ENCODE data around the gene GPHA2.
A peak's percentile ranks its signal among the peaks of the same experiment; 100 is the strongest.

The GPHA2 gene

DNA sequence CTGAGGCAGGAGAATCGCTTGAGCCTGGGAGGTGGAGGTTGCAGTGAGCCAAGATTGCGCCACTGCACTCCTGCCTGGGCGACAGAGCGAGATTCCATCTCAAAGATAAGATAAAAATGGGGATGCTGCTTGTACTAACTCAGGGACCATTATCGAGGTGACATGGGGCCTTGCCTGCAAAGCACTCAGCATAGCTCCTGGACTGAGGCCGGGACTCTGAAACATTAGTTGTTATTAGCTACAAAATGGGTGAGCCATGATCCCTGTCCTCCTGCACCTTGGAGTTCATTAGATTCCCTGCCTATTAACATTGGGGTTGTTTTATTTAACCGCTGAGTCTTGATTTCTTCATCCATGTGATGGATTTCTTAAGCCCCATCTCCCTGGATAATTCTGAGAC, 6.1 kb downstream of the GPHA2 start:
- DNase-seq, result no peak

DNA sequence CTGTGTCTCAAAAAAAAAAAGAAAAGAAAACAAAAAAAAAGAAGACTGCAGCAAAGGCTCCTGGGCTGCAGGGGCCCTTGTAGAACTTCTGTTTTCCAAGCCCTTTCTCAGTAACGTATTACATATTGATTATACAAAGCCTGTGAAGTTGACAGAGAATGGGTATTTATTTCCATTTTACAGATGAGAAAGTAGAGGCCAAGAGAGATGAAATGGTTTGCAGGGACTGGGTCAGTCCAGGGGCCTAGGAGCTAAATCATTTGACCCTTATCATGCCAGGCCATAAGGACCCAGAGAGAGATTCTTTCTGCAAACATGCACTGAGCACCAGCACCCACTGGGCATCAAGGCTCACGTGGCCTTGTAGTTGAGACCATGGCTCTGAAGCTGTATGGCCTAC, 6.7 kb downstream of the GPHA2 start:
- DNase-seq, result no peak

DNA sequence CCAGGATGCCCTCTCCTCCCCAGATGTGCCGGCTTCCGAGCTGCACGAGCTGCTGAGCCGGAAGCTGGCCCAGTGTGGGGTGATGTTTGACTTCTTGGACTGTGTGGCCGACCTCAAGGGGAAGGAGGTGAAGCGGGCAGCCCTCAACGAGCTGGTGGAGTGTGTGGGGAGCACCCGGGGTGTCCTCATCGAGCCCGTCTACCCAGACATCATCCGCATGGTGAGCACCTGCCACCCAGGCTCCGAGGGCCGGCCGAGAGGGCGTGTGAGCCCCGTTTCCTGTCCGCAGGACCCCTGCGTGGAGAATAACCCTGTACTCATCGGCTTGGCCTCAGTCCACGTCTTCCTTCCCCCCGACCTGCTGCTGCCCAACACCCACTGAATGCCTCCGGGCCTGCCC, 9.0 kb downstream of the GPHA2 start:
- DNase-seq, result no peak

DNA sequence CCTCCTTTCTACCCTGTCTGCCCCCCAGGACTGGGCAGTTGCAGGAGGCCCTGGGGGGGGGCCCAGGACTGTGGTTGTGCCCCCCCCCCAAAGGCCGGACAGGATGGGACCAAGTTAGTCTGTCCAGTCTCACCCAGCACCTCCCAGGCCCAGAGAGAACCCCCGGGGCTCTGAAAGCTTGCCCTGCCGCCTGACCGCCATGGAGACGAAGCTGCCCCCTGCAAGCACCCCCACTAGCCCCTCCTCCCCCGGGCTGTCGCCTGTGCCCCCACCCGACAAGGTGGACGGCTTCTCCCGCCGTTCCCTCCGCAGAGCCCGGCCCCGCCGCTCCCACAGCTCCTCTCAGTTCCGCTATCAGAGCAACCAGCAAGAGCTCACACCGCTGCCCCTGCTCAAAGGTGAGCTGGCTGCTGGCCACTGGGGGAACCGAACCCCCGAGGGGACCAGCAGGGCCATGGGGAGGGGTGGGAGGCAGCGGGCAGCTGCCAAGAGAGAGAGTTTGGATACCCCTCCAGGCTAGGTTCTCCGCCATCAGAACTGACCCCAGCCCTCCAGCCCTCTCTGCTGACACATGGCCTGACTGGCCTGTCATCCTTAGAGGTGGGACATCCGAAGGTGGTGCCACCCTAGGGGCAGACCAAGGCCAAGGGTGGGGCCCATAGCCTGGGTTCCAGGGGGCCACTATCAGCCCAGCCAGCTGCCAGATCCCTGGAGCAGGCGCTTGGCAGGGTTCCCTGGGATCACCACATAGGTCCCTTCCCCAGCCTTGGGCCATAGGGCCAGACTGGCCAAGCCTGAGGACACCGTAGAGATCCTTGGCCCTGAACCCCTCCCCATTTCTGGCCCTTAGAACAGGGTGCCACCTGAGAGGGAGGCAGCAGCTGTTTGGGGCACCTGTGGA, 9.9 kb downstream of the GPHA2 start:
- DNase-seq, result no peak

DNA sequence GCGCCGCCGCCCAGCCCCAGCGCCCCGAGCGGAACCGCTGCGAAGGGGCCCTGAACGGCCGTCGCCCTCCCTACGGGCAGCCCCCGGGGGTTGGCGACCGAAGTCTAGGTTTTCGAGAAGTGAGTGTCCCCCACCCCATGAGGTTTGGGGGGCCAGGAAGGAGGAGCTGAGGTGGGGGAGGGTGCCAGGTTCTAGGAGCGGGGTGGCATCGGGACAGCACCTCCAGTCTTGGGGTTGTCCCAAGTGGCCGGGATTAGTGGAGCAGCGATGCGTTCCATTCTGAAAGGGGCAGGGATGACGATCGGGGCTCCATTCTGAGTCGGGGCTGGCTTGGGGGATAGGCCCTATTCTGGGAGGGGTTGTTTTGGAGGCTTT, 10.8 kb downstream of the GPHA2 start:
- DNase-seq, result no peak

DNA sequence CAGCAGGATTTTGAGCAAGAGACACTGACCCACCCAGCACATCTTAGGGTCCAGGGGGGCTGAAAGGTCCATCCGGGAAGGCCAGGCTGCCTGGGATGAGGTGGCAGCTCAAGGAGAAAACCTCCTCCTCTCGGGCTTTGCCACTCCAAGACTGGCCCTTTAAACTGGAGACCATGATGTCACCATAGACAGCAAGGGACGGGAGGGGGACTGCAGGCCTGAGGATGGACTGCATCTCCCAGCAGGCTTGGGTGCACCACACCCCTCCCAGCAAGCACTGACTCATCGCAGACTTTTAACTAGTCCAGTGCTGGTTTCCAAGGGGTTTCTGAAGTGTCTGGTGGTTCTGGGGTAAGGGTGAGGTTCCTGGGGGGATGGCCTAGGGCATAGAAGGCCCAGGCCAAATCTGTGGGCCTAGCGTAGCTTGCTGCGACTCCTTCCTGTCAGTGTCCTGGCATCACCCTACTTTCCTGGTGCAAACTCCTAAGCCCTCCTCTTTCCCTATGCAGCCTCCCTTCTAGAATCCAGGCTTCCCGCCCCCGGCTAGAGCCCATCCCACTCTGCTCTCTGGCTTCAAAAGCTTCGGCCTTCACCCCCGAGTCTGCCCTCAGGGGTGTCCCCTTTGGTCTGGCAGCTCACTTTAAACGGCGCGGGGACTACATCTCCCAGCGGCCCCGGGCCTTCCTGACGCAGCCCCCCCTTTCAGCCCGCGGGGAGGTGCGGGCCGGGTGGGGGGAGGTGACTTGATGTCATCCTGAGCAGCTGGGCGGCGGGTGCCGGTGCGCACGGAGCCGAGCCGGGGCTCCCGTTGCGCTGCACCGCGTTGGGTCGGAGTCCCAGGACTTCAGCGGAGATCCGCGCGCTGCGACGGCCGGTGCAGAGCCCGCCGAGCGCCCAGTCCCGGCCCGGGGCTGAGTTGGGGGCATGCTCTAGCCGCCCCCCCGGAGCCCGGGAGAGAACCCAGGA, 11.5 kb downstream of the GPHA2 start, which contains the start of gene PPP2R5B:
Gene PPP2R5B, plus strand, starts transcription at position 746 of the 966 bp plus-strand sequence. CDS start 1,046 bp downstream, outside the sequence.
- DNase-seq, result peak; percentile 94

DNA sequence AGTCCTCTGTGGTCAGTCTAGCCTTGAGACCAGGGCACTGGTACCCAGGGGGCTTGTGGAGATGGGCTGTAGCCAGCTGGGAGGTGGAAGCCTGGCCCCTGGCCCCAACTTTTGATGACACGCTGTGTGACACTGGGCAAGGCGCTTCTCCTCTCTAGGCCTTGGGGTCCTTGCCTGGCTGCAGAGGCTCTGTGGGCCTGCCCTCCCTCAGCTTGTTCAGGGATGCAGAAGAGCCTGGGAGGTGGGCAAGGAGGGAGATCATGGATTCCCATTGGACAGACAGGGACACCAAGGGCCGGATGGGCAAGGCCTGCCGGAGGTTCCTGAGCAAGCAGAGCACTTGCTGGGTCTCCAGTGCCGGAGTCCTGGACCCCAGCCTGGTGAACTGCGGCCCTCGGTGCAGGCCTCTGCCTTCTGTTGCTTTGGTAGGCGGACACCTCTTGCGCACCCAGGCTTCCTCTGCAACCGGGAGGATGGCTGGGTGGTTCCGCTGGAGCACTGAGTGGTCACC, 12.5 kb downstream of the GPHA2 start:
- no peak for DNase-seq

DNA sequence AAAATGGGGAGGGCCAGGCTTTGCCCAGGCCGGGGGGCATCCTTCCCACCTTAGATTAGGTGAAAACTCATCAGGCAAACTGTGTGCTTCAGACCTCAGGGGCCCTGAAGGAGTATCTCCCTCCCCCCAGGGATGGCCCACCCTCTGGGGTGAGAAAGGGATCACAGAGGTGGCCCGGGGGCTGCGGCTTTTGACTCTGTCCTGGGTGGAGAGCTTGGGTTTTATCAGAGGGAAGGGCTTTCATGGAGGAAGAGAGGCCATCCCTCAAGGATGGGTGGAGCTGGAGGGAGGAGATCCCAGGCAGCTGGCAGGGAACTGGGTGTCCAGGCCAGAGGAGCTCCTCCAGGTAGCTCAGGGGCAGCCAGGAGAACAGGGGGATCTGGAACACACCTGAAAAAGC, 14.3 kb downstream of the GPHA2 start:
- DNase-seq, result no peak

DNA sequence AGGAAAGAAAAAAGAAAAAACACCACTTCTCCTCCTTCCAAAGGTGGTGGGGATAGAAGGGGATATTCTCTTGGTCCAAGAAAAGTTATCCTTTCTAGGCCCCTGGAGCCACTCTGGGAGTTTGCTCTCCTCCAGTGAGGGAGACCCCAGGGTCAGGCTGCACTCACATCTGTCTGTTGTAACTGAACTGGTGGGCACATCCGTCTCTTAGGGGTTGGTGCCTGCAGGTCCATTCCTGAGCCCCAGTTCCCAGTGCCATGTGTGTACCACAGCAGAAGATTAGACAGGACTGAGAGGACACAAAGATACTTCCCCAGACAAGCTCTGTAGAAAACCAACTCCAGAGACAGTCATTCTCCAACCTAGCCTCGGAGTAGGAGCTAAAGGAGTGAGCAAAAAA, 15.6 kb downstream of the GPHA2 start:
- no peak for DNase-seq

DNA sequence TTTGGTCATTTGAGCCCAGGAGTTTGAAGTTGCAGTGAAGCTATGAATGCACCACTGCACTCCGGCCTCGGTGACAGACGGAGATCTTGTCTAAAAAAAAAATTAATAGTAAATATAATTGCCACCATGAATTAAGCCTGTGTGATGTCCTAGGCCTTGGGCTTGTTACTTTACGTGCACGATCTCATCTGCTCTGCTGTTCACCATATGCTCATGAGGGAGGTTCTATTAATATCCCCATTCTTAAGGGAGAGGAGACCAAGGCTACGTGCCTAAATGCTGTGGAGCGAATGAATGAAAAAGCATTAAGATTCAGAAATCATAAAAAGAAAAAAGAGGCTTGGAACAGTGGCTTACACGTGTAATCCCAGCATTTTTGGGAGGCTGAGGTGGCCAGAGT, 16.1 kb downstream of the GPHA2 start:
- no peak for DNase-seq

DNA sequence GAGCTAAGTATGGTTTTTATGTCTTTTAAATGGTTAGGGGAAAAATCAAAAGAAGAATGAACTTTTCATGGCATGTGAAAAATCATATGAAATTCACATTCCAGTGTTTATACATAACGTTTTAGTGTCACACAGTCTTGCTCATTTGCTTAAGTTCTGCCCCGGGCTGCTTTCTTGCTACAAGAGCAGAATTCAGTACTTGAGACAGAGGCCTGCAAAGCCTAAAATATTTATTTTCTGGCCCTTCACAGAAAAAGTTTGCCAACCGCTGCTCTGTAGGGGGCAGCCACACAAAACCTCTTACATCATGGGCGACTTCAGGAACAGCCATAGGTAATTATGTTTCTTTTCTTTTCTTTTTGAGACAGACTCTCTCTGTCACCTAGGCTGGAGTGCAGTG, 17.7 kb downstream of the GPHA2 start:
- no peak for DNase-seq

DNA sequence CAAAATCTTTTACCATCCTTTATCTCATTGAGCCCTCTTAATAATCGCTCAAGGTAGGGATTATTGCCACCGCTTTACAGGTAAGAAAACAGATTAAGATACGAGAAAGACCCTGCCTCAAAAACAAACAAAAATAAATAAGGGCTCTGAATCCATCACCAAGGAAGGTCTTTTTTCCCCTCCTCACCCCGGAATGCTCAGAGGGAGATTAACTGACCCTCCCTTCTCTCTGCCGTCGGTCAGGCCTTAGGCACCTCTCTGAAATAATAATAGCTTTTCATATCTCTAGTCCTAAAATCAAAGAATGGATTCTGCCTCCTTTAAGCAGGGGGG, 18.1 kb downstream of the GPHA2 start:
- DNase-seq, result no peak

DNA sequence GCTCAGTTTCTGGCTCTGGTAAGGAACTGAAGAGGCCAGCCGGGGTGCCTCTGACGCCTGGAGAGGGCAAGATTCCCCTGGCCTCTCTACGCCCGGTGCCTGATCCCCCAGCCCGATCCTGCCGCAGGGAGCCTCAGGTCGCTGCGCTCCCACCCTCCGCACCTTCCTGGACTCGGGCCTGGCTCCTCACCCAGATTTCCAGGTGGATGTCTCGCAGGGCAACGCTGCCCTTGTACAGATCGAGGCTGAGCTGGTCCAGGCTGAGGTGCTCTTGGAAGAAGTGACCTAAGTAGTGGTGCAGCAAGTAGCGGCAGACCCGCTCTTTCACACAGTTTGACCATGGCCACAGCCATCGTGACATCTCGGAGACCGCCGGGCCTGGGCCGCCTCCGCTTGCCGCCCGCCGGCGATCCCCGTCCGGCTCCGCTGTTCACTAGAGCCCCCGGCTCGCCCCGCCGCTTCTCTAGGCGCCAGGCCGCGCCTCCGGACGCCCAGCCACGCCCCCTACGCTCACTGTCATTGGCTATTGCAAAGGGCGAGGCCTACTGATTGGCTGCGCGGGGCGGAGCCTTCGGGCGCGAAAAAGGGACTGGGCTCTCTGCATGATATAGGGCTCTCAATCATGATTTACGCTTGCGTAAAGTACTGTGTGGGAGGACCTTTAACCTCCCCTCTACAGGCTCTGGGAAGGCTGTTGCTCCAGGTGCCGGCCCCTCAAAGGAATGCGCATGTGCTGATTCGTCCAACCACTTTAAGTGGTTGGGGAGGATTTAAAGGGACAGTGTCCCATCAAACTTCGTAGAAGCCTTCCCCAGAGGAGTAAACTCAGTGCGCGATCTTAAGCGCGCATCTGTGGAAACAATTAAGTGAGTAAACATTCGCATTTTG, 18.7 kb downstream of the GPHA2 start, which contains the start of gene ATG2A:
Gene ATG2A, minus strand, starts transcription at position 435 of the 888 bp plus-strand sequence. Its CDS starts 74 bp downstream, at position 361.
- DNase-seq, result peak; percentile 100

DNA sequence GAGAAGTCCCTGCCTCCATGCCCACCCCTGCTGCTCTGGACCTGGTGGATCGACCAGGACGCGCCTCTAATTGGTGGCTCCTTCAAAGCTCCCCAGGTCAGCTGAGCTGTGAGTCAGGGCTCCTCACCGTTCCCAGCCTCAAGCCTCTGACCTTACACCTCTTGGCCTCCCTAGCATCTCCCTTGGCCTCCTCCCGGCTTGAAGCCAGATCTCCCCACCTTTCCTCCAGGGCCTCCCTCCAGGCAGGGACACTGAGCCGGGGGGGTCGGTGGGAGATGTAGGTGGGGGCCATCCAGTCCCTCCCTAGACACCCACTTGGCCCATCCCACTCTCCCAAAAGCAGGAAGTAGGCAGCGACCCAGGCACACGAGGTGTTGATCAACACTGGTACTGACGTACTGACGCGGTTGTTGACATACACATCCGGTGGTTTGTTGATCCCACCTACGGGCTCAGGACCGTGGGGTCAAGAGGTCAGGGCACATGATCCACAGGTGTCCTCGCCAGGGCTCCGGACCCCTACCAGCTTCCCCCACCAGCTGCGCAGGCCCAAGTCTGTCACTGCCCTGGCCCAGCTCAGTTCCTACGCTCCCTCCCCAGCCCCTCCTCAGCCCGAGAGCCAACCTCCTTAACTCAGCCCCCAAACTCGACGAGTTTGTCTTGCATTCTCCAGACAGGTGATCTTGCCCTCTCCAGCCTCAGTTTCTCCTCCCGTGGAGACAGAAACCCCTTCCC, 19.5 kb downstream of the GPHA2 start:
- peak; percentile 47 for DNase-seq

DNA sequence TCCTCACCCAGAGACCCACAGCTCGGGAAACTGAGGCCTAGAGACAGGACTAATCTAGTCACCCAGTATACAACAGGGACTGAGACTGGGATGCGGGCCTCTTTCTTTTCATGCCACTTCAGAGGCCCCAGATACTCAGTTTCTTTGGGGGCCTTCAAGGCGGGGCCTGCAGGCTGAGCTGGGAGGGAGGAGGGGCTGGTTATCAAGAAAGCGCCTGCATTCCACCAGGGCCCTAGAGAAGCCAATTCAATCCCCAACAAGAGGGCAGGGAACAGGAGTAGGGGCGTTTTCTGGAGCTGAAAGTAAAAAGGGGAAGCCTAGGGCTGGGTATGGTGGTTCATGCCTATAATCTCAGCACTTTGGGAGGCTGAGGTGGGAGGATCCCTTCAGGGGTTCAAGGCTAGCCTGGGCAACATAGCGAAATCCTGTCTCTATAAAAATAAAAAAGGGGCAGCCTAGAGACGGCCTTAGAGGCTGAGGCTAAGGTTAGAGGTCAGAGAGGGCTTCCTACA, 20.3 kb downstream of the GPHA2 start:
- no peak for DNase-seq

DNA sequence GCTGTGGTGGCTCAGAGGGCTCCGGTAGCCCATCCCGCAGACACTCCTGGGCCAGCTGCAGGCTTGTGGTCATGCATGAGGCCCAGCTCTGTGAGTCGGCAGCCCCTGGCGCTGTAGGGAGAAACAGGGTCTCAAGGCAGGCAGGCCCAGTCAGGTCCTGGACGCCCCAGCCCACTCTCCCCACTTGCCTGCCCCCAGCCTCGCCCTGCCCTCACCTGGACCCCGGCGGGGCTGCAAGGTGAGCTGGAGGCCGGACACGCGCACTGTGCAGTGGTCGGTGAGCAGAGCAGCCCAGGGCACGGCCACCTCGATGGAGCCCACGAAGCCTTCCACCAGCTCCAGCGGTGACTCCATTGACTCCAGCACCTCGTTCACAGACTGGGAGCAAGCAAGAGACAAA, 21.6 kb downstream of the GPHA2 start:
- DNase-seq, result no peak

DNA sequence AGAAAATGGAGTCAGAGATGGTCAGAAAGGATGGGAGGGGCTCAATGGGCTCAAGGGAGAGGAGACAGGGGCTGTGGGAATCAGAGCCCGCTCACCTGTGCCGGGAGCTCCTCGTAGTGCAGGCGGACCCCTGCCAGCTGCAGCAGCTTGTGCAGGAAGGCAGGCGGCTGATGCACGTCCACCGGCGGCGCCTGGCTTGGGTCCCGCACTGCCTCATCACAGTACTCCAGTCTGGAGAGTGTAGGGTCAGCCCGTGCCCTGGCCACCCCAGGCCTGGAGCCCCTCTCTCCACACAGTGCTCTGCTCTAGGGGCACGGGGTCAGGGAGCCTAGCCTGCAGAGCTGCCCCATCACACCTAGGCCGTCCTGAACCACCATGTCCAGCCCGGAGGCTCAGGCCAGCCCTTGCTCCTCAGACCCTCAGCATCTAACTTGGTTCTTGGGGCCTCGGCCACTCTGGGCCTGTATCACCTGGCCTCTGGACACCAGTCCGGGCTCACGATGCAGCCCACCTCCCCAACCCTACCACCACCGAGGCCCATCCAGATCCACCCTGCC, 22.4 kb downstream of the GPHA2 start:
- no peak for DNase-seq

DNA sequence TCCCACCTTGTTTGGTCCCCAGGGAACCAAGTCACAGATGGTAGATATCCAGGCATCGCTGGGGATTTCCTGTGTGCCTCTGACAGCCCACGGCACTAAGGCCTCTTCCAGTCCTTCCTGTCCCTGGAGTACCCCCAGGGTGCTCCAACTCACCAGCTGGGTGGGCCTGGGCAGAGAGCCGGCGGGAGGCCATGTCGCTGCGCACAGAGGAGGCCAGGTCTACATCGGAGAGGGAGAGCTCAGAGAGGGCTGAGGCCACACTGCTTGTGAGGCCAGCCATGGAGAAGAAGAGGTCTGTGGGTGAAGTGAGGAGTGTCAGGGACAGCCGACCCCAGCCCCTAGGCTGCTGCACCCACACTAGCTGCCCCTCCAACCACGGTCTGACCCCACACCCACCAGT, 24.0 kb downstream of the GPHA2 start:
- DNase-seq, result no peak

DNA sequence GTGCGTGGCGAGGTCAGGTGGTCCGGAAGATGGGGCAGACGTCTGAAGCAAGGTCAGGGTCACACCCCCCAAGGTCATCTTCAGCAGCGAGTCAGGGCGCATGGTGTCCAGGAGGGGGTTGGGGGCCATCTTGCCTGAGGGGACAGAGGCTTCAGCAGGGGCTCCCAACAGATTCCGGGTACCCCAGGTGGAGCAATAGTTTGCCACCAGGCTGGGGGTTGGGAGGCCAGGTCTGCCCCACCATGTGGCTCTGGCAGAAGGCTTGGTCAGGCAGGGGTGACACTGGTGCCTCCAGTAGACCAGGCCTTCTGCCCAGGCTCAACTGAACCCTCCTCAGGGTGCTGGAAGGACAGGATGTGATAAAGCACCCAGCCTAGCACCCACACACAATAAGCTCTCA, 24.6 kb downstream of the GPHA2 start:
- no peak for DNase-seq

DNA sequence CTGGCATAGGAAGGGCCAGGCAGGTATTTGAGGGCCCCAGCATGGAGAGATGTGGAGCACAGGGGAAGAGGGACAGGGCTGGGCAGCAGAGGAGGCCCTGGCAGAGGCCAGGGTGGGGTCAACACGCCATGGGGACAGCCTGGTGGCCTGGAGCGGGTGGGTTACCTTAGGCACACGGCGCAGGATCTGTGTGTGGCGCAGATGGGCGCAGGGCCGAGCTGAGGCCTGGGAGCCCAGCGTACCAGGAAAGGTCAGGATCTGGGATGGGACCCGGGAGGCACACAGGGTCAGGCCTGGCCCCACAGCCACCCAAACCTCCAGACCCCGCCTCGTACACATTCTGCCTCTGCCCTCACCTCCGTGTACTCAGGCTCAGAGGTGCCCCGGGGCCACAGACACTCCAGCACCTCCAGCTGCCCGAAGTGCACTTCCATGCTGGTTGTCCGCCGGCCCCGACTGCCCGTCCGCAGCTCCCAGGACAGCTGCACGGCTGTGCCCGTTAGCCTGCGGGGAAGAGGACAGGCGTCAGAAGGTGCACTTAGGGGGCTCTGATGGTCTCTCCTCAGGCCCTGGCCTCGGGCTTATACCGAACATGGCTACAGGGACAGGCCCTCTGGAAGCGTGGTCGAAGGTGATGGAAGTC, 25.1 kb downstream of the GPHA2 start:
- no peak for DNase-seq

Data from CD4-positive, alpha-beta T cell treated with Interleukin-17A for 4 hours (primary cell).